ENCODE measurements around the gene BBS2.

Gene BBS2

GRCh38 chr16:56470666-56471065 is 49.2 kb downstream of the BBS2 start:
- DNase-seq = no peak

GRCh38 chr16:56470232-56470631 is 49.6 kb downstream of the BBS2 start:
- DNase-seq = no peak

- DNase-seq = no peak
Observed at GRCh38 chr16:56469748-56470147, 50.1 kb downstream of the BBS2 start.

GRCh38 chr16:56468800-56469199 is 51.0 kb downstream of the BBS2 start:
- DNase-seq = no peak

- no peak for DNase-seq
Observed at GRCh38 chr16:56466344-56466743, 53.5 kb downstream of the BBS2 start.

GRCh38 chr16:56463153-56463552 is 56.7 kb downstream of the BBS2 start:
- no peak for DNase-seq

- DNase-seq = no peak
Observed at GRCh38 chr16:56462064-56462796, 57.6 kb downstream of the BBS2 start.

- no peak for DNase-seq
Observed at GRCh38 chr16:56460101-56460500, 59.7 kb downstream of the BBS2 start.

GRCh38 chr16:56457927-56458470 is 61.8 kb downstream of the BBS2 start:
- no peak for DNase-seq

- DNase-seq = no peak
Observed at GRCh38 chr16:56451753-56452689, 67.8 kb downstream of the BBS2 start.

GRCh38 chr16:56450986-56451752 is 68.7 kb downstream of the BBS2 start, which contains the start of the genes NUDT21 and OGFOD1:
NUDT21 (minus strand) TSS chr16:56451332; CDS start chr16:56451202, 130 bp downstream.
OGFOD1 (plus strand) TSS chr16:56451554; CDS start chr16:56451613, 59 bp downstream.
- peak; percentile 59 to 98 for DNase-seq

- no peak for DNase-seq
Observed at GRCh38 chr16:56450275-56450985, 69.4 kb downstream of the BBS2 start.

- DNase-seq = no peak
Observed at GRCh38 chr16:56448005-56448404, 71.8 kb downstream of the BBS2 start.

- no peak for DNase-seq
Observed at GRCh38 chr16:56447286-56447685, 72.5 kb downstream of the BBS2 start.

GRCh38 chr16:56438038-56438437 is 81.8 kb downstream of the BBS2 start:
- DNase-seq = no peak

GRCh38 chr16:56436258-56436657 is 83.6 kb downstream of the BBS2 start:
- no peak for DNase-seq

Data from bone marrow (tissue), 2 donors.